GM19025 (cell line): Measurements from ENCODE around the gene UBE2E2.

Experiments used
- ATAC-seq: cut with Tn5 transposase; IDR thresholded peaks from one replicate; pipeline ENCODE4 v1.9.1; 2021; ENCODE audit warnings: mild to moderate bottlenecking, low read depth, moderate library complexity; ENCODE audit not compliant: unreplicated experiment

Gene UBE2E2

DNA sequence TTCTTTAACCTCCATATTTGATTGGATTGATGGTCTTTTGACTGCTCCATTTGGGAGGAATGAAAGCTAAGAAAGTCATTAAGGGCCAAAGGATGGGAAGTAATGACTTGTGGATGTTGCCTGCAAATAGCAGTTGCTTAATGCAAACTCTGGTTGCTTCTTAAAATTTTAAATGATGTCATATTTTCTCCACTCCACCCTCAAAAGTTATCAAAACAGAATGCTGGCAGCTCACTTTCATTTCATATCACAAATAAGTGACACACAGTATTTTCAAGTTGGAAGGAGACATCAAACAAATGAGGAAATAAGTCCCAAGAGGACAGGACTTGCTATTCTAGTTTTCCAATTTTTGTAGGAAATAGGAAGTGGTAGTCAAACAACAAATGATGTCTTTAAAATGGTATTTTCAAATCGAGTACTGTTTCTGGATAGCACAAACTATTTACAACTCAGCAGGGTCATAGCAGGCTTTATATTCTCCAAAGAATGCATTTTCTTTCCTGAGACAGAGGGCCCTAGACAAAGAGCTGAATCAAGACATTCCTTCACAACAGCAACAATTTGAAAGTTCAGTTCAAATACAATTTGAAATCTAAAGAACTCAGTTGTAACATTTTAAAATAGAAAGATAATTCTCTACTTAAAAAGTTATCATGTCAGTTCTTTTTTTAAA lies 437.5 kb downstream of the UBE2E2 start:
- ATAC-seq, result no peak
